HG02623 (cell line): ENCODE measurements around the gene CABP2.
"Not testable (repeated sequence)": the region's sequence is repeated elsewhere in the genome, so short reads cannot be mapped to it uniquely, and the experiment has no call there.

Experiments used
- ATAC-seq: cut with Tn5 transposase; IDR thresholded peaks from one replicate; pipeline ENCODE4 v1.9.1; 2021; ENCODE audit warnings: moderate library complexity; ENCODE audit not compliant: unreplicated experiment

The CABP2 gene

GRCh38 chr11:67539550-67539949 lies 16.3 kb upstream of the CABP2 start:
- no peak for ATAC-seq

GRCh38 chr11:67538823-67539505 lies 15.7 kb upstream of the CABP2 start:
- no peak for ATAC-seq

GRCh38 chr11:67538306-67538705 lies 15.1 kb upstream of the CABP2 start:
- ATAC-seq: no peak

DNA sequence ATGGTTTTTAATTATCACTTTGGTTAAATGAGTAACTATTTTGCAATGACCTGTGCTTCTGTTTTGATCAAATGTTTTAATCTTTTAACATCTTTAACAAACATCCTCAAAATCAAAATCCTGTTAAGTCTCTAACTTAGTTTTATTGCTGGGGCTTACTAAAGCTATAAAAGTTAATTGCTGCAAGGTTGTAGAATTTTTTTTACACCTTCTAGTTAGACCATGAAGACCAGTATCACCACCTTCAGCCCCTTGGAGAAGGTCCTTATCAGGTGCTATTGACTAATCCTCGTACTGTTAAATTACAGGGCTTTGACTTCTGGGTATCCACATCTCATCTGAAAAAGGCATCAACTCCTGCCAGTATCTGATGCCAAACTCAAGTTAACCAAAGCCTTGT lies 12.3 kb upstream of the CABP2 start:
- ATAC-seq: no peak

- no peak for ATAC-seq
Observed at GRCh38 chr11:67534070-67534679, 10.9 kb upstream of the CABP2 start.

GRCh38 chr11:67532889-67533288 lies 9.6 kb upstream of the CABP2 start:
- no peak for ATAC-seq

- no peak for ATAC-seq
Observed at GRCh38 chr11:67530282-67530592, 7.0 kb upstream of the CABP2 start.

- ATAC-seq: no peak
Observed at GRCh38 chr11:67528376-67528775, 5.1 kb upstream of the CABP2 start.

DNA sequence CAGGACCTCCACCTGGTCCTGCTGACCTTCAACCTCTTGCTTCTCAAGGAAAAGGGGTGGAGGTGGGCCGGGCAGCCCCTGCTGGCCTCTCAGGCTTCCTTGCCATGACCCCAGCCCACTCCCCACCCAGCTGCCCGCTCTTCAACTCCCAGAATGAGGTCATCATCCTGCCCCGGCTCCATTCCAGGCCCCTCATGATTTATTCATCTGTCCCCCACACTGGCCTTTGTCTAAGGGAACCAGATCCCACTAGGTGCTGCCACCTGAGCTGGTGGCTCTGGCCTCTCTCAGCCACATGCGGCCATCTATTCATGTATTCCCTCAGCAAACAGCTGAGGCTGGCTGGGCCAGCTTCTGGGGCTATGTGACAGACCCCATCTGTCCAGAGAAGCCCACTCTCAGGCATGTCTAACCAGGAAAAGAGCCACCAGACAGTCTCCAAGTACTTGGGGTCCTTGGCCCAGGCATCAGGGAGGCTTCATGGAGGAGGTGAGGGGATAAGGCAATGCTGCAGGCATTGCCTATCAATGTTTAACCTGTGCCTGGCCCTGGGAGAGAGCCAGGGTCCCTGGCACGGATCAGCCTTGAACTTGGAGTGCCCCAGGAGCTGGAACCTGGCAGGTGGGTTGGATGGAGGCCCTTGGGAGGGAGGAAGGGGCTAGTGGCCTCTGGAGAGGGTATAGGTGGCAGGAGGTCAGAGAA lies 2.2 kb upstream of the CABP2 start:
- ATAC-seq: no peak

DNA sequence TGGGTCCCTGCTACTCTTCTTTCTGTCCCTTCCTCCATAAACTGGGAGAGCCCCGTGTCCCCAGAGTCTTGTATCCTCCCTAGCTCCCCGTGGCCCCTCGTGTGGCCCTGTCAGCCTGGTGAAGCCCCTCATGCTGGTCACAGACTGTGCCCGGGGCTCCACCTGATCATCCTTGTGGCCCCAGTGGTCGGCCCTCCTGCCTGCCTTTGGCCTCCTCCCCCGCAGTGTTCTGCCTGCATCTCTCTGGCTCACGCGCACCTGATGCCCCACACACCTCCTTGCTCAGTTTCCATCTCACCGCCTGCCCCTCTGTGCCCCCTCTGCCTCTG lies 1.2 kb upstream of the CABP2 start:
- no peak for ATAC-seq

- ATAC-seq: no peak
Observed at GRCh38 chr11:67523556-67524479, 572 bp upstream of the CABP2 start.

- no peak for ATAC-seq
Observed at GRCh38 chr11:67522338-67522737, 908 bp downstream of the CABP2 start.

- no peak for ATAC-seq
Observed at GRCh38 chr11:67521924-67522323, 1.3 kb downstream of the CABP2 start.

DNA sequence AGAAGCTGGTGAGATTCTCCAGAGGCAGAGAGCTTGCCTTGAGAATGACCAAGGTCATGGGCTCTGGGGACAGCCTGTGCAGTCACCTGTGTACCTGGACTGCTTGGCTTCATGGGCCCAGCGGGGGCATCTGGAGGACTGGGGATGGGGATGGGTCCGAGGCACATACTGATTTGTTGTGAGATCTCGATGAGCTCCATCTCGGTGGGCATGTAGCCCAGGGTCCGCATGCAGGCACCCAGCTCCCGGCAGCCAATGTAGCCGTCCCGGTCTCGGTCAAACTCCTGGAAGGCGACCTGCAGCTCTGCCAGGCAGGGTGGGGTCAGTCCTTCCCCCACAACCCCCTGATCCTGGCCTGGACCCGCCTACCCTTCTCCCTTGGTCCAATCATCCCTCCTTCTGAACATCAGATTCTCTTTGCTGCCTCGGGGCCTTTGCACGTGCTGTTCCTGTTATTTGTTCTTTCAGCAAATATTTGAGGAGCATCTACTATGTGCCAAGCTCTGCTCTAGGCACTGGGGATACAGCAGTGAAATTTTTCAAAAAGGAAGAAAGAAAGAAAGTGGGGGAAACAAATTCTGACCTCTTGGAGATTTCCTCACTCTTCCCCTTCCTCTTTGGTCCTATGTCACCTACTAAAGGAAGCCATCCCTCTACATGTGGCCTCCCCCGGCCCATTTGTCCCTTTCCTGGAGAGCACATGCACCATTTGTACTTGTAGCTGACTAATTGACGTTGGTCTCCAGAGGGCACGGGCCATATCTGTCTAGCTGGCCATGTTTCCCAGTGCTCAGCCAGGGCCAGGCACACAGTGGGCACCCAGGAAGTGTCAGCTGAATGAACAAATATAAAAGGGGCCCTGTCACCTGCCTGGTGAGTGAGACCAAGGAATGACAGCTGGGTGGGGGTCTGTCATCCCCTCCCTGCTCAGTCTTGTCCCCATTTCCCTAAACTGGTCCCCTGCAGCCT lies 2.1 kb downstream of the CABP2 start:
- no peak for ATAC-seq

- ATAC-seq: no peak
Observed at GRCh38 chr11:67519726-67520125, 3.5 kb downstream of the CABP2 start.

DNA sequence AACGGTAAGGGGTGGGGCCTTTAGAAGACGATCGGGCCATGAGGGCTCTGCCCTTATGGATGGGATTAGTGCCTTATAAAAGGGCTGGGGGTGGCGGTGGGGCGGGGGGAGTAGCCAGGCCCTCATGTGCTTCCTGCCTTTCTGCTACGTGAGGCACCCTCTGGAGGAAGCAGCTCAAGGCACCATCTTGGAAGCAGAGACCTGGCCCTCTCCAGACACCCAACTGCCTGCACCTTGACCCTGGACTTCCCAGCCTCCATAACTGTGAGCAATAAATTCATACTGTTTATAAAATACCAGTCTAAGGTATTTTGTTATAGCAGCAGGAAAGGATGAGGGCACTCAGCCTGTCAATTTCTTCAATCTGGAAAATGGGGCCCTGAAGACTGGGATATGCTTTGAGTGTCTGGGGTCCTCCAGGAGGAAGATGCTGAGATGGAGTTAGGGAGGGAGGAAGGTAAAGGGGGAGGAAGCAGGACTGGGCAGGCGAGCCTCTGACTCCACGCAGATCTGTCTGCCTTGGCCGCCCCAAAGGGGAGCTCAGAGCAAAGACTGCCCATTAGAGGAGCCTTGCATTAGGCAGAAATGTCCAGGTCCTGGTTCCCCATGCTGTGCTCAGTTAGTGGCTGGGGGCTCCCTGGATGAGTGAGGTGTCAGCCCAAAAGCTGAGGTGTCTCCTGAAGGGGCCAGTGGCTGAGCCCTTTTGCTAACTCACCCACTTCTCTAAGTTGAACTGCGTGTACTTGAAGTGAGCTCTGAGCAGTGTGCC lies 5.3 kb downstream of the CABP2 start:
- ATAC-seq: no peak

DNA sequence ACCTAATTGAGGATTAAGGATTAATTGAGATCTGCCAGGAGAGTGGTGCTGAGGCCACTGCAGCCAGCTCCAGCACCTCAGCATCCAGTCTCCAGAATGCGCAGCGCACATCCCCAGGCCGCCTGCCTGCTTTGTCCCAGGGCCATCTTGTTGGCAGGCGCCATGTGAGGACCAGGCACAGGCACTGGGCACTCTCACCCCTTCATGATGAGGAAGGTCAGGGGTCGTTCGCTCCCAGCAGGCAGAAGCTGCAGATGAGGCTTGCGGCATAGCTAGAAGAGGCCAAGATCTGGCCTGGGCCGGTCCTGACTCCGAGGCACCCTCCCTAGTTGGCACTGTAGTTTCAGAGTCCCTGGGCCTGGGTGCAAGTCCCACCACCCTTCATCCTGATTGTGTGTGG lies 6.4 kb downstream of the CABP2 start:
- no peak for ATAC-seq

- ATAC-seq: no peak
Observed at GRCh38 chr11:67514116-67514515, 9.1 kb downstream of the CABP2 start.

DNA sequence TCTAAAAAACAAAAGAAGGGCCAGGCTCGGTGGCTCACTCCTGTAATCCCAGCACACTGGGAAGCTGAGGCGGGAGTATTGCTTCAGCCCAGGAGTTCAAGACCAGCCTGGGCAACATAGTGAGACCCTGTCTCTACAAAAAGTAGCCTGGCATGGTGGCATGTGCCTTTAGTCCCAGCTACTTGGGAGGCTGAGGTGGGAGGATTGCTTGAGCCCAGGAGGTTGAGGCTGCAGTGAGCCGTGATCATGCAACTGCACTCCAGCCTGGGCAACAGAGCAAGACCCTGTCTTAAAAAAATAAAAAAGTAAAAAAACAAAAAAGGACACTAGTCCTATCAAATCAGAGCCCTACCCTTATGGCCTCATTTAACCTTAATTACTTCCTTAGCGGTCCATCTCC lies 11.7 kb downstream of the CABP2 start:
- not testable (repeated sequence) for ATAC-seq

DNA sequence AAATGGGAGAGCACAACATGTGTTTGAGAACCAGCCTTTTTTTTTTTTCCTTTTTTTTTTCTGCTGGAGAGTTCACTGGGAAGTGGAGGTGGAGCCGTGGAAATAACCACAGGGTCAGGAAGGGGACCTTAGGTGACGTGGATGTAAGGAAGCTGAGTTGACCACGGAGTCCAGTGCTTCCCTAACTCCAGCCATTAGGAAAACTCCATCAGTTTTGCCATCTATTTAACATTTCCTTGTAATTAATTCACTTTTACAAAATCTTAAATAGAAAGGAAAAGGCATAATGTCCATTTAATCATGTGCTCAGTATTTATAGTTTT lies 13.3 kb downstream of the CABP2 start:
- no peak for ATAC-seq
